Embryonic facial prominence (tissue), 1 donor: ENCODE data around the gene LARP1B.
"Not testable (repeated sequence)": the region's sequence is repeated elsewhere in the genome, so short reads cannot be mapped to it uniquely, and the experiment has no call there.

Experiments
- DNase-seq: peaks from one replicate; pipeline ENCODE4 v3.0.0-alpha.2; 2016; ENCODE audit errors: extremely low spot score

The LARP1B gene

DNA sequence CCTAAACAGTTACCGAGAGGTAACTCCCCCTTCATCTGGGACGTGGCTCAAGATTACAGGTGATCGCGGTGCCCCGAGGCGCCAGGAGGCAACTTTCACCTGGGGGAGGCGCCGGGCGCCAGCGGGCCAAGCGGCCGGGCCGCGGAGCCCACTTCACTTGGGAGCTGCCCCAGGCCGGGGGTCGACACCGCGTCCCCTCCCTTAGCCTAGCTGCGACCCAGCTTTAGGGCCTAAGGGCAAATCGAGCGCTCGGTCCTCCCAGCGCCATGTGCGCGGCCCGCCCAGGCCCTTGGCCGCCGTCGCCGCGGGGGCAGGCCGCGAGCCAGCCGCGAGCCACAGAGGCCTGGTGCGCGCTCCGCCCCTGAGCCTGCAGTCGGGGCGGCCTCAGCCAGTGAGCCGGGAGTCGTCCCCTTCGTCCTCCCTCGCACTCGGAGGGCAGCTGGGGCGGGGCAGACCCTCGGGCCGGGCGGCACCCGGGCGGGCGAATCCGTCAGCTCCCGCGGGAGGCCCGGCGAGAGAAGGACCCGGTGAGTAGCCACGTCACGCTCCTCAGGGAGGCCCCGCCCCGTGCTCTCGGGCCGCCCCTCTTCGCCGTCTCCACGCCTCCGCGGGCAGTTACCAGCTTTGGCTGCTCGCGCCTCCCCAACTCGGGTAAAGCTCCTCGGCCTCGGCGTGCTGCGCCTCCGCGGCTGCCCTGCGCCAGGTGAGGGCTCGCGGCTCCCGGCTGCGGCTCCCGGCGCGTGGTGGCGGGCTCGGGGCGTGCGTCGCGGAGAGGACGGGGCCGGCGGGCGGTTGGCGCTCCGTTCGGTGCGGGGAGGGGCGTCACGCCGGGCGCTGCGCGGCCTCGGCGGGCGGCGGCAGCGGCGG is at the start of gene LARP1B:
LARP1B (plus strand) TSS at position 614 of the 867 bp plus-strand sequence. CDS start 13,640 bp downstream, outside the sequence.
- peak; percentile 95 for DNase-seq

- no peak for DNase-seq
Observed at GRCh38 chr4:128025319-128025718, 35.8 kb upstream of the LARP1B start.

DNA sequence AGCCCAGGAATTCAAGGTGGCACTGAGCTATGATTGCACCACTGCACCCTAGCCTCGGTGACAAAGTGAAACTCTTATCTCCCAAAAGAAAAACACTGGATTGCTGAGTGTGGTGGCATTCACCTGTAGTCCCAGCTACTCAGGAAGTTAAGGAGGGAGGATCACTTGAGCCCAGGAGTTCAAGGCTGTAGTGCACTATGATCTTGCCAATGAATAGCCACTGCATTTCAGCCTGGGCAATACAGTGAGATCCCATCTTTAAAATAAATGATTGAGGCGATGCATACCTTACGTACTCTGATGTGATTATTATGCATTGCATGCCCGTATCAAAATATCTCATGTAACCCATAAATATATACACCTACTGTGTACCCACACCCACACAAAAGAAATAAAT is 31.2 kb upstream of the LARP1B start:
- DNase-seq = no peak

DNA sequence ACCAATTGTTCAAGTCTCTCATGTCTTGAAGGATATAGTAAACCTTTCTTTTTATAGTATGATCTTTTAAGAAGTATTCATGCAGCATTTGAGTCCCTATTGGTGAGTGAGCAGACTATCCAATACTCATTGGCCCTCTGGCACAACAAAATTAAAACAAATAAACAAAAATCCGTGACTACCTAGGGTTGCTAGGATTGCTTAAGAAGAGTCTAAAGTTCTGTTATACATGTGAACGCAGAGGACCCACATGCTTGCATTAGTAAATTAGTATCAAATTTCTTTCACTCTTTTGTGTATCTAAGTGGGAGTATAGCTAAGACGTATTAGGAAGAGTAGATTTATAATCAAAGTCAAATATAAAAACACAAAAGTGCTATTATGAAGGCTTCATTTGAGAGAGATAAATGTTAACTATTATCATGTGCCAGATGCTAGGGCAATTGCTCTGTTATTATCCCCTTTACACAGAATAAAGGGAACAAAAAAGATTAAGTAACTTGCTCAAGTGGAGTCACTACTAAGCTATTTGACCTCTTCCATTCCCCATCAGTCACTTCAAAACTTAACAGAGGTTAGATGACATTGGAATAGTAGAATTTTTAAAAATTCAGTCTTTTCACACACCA is 29.2 kb upstream of the LARP1B start:
- DNase-seq = no peak

GRCh38 chr4:128039568-128039967 is 21.5 kb upstream of the LARP1B start:
- no peak for DNase-seq

- not testable (repeated sequence) for DNase-seq
Observed at GRCh38 chr4:128047019-128047418, 14.1 kb upstream of the LARP1B start.

GRCh38 chr4:128047514-128047913 is 13.6 kb upstream of the LARP1B start:
- not testable (repeated sequence) for DNase-seq

DNA sequence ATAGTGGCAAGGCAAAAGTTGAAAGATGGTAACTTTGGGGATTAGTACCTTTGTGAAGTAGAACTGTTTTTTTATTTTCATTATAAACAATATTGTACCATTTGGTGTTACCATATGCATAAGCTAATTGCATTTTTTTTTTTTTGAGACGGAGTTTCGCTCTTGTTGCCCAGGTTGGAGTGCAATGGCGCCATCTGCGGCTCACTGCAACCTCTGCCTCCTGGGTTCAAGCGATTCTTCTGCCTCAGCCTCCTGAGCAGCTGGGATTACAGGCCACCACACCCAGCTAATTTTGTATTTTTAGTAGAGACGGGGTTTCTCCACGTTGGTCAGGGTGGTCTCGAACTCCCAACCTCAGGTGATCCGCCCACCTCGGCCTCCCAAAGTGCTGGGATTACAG is 9.9 kb upstream of the LARP1B start:
- not testable (repeated sequence) for DNase-seq

DNA sequence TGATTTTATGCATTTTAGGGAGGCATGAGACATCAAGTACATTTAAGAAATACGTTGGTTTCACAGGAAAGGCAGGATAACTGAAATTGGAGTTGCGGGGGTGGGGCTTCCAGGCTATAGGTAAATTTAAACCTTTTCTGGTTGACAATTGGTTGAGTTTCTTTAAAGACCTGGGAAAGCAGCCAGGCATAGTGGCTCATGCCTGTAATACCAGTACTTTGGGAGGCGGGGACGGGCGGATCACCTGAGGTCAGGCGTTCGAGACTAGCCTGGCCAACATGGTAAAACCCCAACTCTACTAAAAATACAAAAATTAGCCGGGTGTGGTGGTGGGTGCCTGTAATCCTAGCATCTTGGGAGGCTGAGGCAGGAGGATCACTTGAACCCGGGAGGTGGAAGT is 6.2 kb upstream of the LARP1B start:
- not testable (repeated sequence) for DNase-seq

GRCh38 chr4:128055441-128056206 is 5.5 kb upstream of the LARP1B start:
- DNase-seq = not testable (repeated sequence)

DNA sequence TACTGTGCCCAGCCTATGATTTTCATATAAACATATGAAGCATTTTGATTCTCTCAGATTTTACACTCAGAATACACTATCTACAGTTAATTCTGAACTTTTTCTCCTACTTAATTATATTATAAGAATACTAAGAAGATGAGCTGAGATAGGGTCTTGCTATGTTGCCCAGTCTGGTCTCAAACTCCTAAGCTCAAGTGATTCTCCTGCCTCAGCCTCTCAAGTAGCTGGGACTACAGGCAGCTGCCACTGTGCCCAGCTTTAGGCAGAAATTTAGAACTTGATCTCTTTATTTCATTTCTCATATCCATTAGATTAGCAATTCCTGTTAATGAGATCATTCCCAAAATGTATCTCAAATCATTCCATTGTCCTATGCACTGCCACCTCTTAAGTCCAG is 4.7 kb upstream of the LARP1B start:
- no peak for DNase-seq

GRCh38 chr4:128060121-128060698 is 902 bp upstream of the LARP1B start:
- DNase-seq = no peak

DNA sequence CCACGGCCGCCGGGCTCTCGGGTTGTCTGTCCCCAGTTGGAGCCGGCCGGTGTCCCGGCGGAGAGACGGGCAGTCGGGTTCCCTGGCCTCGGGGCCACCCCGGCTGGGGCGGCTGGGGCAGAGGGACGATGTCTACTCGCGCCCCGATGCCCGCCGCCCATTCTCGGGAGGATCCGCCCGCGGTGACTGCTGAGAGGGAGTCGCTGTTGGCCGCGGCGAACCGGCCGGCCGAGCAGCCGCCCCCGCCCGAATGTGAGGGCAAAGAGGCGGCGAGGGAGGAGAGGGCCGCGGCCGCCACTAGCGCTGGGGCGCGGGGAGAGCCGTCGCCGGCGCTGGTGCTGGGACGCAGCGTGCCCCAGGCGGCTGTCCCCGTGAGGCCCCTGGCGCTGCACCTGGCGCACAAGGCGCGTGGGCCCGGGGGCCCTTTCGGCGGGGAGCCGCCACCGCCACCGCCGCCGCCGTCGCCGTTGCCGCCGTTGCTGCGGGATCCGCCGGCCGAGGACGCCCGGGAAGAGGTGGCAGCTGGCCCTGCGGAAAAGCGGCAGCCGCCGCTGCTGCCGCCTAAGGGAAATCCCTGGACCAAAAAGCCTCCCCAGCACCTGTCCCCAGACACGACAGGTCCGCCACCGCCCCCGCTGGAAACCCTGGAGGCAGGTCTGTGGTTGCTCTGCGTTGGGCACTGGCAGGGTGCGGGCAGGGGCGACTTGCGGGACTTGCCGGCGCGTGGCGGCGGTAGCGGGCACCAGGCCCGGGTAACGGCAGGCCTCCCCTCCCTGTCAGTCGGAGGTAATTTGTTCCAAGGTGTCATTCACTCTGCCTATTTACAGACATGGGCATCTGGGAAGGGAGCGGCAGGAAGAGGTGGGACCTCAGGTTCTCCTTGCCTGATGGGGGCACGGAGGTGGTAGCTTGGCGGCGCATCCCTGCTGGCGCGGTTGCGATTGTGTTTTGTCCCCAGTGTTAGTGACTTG is 739 bp downstream of the LARP1B start:
- DNase-seq = no peak

- DNase-seq = not testable (repeated sequence)
Observed at GRCh38 chr4:128066453-128066820, 5.3 kb downstream of the LARP1B start.

DNA sequence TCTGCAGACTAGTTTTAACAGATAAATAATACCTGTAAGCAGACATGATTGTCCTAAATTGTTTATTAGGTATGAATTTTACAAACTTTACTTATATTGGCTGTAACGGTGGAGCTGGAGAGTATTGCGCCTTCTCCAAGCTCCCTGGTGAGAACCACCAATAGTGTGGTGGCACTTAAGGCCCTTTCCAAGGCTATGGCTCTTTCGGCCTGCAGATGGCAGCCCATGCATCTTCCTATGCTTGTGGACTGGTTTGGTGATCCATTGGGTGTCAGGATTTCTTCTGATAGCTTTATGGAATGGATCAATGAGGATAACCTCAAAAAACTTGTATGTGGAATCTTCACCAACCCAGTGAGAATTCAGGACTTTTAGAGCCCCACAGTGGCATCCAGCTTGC is 7.8 kb downstream of the LARP1B start:
- DNase-seq = no peak

- no peak for DNase-seq
Observed at GRCh38 chr4:128076464-128076863, 15.4 kb downstream of the LARP1B start.

DNA sequence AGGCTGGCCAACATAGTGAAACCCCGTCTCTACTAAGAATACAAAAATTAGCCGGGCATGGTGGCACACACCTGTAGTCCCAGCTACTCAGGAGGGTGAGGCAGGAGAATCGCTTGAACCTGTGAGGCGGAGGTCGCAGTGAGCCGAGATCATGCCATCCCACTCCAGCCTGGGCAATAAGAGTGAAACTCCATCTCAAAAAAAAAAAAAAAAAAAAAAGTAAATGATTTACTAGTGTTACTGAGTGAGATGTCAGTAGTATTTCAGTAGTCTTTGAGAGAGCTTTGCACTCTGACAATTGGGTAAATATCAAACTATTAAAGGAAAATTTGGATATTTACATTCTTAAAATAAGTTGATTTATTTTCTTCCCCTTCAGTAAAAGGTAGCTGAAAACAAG is 34.2 kb downstream of the LARP1B start:
- not testable (repeated sequence) for DNase-seq

GRCh38 chr4:128107766-128108165 is 46.7 kb downstream of the LARP1B start:
- no peak for DNase-seq

DNA sequence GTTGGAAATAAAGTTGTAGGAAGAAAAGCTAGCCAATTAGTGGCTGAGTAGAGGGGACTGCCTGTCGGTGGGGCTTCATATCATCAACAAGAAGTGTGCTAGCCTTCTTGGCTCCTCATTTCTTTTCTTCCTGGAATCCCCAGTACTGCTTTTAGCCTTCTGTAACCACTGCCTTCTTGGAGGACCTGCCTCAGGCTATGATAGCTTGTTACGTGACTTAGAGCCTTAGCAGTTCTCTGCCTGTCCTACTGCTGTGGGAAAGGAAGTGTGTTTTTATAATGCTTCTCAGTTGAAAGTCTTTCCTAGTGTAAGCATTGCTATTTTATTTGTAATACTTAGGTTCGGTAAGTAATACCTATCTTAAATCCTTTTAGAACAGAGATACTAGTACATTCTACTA is 61.9 kb downstream of the LARP1B start:
- no peak for DNase-seq

GRCh38 chr4:128130621-128131020 is 69.5 kb downstream of the LARP1B start:
- no peak for DNase-seq

- no peak for DNase-seq
Observed at GRCh38 chr4:128134925-128135324, 73.8 kb downstream of the LARP1B start.
